ENCODE measurements around the gene RAB36. TPM values are rescaled to one million over a fixed set of nuclear protein-coding genes. Genes with fewer than 3 reads are reported as not detected.

The RAB36 gene
- total and polyA plus RNA-seq, 4 donors, result 0.22 to 0.56 (median 0.37) TPM

DNA sequence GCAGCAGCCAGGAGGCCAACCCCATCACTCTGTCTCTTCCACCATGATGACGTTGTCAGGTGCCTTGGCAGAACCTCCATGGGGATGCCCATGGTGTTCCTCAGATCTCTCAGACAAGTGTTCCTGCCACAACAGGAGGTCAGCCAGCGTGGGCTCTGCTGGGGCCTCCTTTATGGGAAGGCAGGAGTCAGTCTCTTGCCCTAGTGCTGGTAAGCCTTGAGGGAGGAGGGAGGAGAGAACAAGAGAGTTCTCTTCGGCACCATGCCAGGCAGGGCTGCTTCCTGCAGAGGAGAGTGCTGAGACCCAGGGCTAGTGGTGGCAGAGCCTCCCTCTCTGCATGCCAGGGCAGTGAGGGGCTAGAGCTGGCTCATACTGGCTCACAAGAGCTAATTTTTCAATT, 42.5 kb upstream of the RAB36 start:
- DNase-seq (ENCODE audit: low spot score), result no peak
- H3K27me3 ChIP-seq (ENCODE audit: control insufficient read depth in 4 of 4, insufficient read depth in 4 of 4, low read length in 3 of 4), result no peaks in the 10 kb centered on the region
- H3K27ac ChIP-seq (ENCODE audit: low read depth in 1 of 2, low read length in 2 of 2), result no peak overlapping the region
- H3K36me3 ChIP-seq (ENCODE audit: control insufficient read depth in 4 of 4, insufficient read depth in 3 of 4, low read depth in 1 of 4, low read length in 3 of 4), result no peaks in the 10 kb centered on the region
- H3K9ac ChIP-seq (ENCODE audit: low read depth in 1 of 2, low read length in 2 of 2), result no peak overlapping the region
- TF ChIP-seq SP1 (IDR thresholded peaks at IDR 0.05) (no peak), HNF4G (IDR thresholded peaks at IDR 0.05) (no peak), FOXA2 (IDR thresholded peaks at IDR 0.05) (no peak), JUND (IDR thresholded peaks at IDR 0.05) (no peak), FOXA1 (IDR thresholded peaks at IDR 0.05) (no peak), RAD21 (IDR thresholded peaks at IDR 0.05) (no peak), RXRA (IDR thresholded peaks at IDR 0.05) (no peak), TAF1 (conservative IDR thresholded peaks at IDR 0.05) (no peak), EGR1 (IDR thresholded peaks at IDR 0.05; ENCODE audit: low read depth in 2 of 2) (no peak)
- TF ChIP-seq, protein P1, sequence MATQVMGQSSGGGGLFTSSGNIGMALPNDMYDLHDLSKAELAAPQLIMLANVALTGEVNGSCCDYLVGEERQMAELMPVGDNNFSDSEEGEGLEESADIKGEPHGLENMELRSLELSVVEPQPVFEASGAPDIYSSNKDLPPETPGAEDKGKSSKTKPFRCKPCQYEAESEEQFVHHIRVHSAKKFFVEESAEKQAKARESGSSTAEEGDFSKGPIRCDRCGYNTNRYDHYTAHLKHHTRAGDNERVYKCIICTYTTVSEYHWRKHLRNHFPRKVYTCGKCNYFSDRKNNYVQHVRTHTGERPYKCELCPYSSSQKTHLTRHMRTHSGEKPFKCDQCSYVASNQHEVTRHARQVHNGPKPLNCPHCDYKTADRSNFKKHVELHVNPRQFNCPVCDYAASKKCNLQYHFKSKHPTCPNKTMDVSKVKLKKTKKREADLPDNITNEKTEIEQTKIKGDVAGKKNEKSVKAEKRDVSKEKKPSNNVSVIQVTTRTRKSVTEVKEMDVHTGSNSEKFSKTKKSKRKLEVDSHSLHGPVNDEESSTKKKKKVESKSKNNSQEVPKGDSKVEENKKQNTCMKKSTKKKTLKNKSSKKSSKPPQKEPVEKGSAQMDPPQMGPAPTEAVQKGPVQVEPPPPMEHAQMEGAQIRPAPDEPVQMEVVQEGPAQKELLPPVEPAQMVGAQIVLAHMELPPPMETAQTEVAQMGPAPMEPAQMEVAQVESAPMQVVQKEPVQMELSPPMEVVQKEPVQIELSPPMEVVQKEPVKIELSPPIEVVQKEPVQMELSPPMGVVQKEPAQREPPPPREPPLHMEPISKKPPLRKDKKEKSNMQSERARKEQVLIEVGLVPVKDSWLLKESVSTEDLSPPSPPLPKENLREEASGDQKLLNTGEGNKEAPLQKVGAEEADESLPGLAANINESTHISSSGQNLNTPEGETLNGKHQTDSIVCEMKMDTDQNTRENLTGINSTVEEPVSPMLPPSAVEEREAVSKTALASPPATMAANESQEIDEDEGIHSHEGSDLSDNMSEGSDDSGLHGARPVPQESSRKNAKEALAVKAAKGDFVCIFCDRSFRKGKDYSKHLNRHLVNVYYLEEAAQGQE (IDR thresholded peaks at IDR 0.05), result no peak
- TF ChIP-seq, protein P2, sequence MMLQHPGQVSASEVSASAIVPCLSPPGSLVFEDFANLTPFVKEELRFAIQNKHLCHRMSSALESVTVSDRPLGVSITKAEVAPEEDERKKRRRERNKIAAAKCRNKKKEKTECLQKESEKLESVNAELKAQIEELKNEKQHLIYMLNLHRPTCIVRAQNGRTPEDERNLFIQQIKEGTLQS (IDR thresholded peaks at IDR 0.05), result no peak
- WGBS, result 90% methylated on average over 3 of the region's 3 CpGs
- no peaks in the 10 kb centered on the region for H3K9me3 ChIP-seq (ENCODE audit: control insufficient read depth in 4 of 4, low read length in 3 of 4)
- H3K4me3 ChIP-seq (ENCODE audit: low read depth in 1 of 3, low read length in 3 of 3), result no peak overlapping the region
- H3K4me1 ChIP-seq (ENCODE audit: control insufficient read depth in 4 of 4, insufficient read depth in 4 of 4, low read length in 3 of 4), result no peaks in the 10 kb centered on the region

DNA sequence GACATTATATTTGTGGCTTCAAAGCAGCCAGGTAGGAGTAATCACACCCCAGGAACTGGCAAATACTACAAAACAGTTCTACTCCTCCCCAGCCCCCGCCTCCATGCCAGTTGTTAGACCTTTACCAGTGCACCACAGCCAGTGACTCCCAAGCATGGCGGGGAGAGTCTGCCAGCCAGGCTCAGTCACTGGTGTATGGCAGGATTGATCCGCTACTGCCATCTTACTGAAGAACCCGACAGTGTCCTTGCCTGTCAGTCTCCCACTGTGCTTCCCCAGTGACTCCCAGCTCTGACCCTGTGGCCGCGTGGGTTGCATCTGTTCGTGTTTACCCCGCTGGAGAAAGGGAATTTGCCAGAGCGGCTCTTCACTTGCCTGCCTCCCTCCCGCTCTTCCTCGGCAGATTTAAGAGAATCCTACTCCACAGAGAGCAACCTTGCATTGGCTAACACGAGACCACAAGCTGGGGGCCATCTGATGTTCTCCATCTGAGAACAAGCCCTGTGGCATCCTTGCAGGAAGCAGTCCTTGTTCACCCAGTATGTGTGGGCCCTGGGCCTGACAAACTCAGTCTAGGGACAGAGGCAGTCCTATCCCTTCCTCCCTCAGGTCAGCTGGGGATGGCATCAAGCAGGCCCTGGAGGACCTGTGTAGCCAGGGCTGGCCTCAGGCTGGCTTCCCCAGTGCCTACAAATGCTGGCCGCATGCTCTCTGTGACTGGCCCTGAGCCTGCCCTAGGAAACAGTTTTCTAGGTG, 41.9 kb upstream of the RAB36 start:
- no peak for TF ChIP-seq GABPA (IDR thresholded peaks at IDR 0.05 in 1 of 2, conservative IDR thresholded peaks at IDR 0.05 in 1 of 2)
- TF ChIP-seq, protein P3, sequence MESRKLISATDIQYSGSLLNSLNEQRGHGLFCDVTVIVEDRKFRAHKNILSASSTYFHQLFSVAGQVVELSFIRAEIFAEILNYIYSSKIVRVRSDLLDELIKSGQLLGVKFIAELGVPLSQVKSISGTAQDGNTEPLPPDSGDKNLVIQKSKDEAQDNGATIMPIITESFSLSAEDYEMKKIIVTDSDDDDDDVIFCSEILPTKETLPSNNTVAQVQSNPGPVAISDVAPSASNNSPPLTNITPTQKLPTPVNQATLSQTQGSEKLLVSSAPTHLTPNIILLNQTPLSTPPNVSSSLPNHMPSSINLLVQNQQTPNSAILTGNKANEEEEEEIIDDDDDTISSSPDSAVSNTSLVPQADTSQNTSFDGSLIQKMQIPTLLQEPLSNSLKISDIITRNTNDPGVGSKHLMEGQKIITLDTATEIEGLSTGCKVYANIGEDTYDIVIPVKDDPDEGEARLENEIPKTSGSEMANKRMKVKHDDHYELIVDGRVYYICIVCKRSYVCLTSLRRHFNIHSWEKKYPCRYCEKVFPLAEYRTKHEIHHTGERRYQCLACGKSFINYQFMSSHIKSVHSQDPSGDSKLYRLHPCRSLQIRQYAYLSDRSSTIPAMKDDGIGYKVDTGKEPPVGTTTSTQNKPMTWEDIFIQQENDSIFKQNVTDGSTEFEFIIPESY (IDR thresholded peaks at IDR 0.05), result no peak
- TF ChIP-seq HNF4G (IDR thresholded peaks at IDR 0.05), result no peak
- no peak for TF ChIP-seq RXRA (IDR thresholded peaks at IDR 0.05)
- TF ChIP-seq NR2F2 (IDR thresholded peaks at IDR 0.05), result no peak
- no peak for TF ChIP-seq FOXA1 (IDR thresholded peaks at IDR 0.05)
- no peak for TF ChIP-seq RAD21 (IDR thresholded peaks at IDR 0.05)
- TF ChIP-seq, protein P4, sequence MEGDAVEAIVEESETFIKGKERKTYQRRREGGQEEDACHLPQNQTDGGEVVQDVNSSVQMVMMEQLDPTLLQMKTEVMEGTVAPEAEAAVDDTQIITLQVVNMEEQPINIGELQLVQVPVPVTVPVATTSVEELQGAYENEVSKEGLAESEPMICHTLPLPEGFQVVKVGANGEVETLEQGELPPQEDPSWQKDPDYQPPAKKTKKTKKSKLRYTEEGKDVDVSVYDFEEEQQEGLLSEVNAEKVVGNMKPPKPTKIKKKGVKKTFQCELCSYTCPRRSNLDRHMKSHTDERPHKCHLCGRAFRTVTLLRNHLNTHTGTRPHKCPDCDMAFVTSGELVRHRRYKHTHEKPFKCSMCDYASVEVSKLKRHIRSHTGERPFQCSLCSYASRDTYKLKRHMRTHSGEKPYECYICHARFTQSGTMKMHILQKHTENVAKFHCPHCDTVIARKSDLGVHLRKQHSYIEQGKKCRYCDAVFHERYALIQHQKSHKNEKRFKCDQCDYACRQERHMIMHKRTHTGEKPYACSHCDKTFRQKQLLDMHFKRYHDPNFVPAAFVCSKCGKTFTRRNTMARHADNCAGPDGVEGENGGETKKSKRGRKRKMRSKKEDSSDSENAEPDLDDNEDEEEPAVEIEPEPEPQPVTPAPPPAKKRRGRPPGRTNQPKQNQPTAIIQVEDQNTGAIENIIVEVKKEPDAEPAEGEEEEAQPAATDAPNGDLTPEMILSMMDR (IDR thresholded peaks at IDR 0.05; ENCODE audit: low read depth, low read length, missing input control), result no peak
- 94% methylated on average over 13 of the region's 13 CpGs for WGBS
- H3K4me3 ChIP-seq (ENCODE audit: low read depth in 1 of 3, low read length in 3 of 3), result no peak overlapping the region
- no peak for DNase-seq (ENCODE audit: low spot score)
- H3K27ac ChIP-seq (ENCODE audit: low read depth in 1 of 2, low read length in 2 of 2), result no peak overlapping the region
- H3K4me1 ChIP-seq (ENCODE audit: control insufficient read depth in 4 of 4, insufficient read depth in 4 of 4, low read length in 3 of 4), result no peaks in the 10 kb centered on the region
- H3K9ac ChIP-seq (ENCODE audit: low read depth in 1 of 2, low read length in 2 of 2), result no peak overlapping the region
- H3K9me3 ChIP-seq (ENCODE audit: control insufficient read depth in 4 of 4, low read length in 3 of 4), result no peaks in the 10 kb centered on the region
- no peaks in the 10 kb centered on the region for H3K36me3 ChIP-seq (ENCODE audit: control insufficient read depth in 4 of 4, insufficient read depth in 3 of 4, low read depth in 1 of 4, low read length in 3 of 4)
- H3K27me3 ChIP-seq (ENCODE audit: control insufficient read depth in 4 of 4, insufficient read depth in 4 of 4, low read length in 3 of 4), result no peaks in the 10 kb centered on the region

Measured in liver (tissue), 9 donors.